ENCODE results near the gene C2orf66.

The C2orf66 gene

DNA sequence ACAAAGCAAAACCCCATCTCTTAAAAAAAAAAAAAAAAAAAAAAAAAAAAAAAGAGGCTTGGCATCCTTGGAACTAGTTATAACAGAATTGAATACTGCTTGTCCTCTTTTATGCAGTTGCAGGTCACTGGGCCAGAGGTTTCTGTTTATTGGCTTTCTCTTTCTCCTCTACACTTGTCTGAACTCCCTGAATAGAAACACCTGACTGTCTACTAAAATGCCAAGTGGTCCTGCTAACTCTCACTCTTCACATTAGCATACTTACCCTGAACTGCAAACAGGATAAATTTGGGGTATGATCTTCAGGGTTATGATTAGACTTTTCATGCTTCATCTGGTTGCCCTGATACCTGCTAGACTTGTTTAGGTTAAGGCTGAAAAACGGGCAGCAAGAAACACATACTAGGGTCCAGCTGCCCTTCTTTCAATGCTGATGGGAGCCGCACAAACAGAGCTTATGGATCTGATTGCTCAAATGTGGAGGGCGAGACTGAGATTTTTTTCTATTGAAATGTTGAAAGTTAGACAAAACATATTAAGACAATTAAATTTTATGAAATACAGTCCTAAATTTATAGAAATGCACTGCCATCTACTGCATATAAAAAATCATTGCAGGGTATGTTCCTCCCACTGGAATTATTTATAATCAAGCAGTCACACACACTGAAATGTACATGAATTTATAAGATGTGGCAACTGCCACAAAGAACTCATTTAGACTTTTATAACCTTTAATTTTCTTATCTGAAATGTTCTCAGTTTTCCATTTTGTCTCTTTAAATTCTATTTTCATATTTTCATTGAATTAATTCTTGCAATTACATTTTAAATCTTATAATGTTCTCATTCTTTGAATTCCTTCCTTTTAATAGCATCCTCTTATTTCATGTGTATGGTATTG lies 50.4 kb downstream of the C2orf66 start:
- DNase-seq: no peak
